SK-N-SH (cell line): ENCODE measurements around the gene TMEM184B. TPM values are rescaled to one million over a fixed set of nuclear protein-coding genes. Genes with fewer than 3 reads are reported as not detected.

ENCODE experiments used
- CTCF ChIA-PET: fragments of 300-600, 350-600 bp; formaldehyde crosslinking; extraction: SDS; loops from one replicate; lab custom pipeline; 2021; lab: Yijun Ruan, JAX
- POLR2A ChIA-PET: fragments of 350-600 bp; sonication (Branson Sonifier 250); formaldehyde crosslinking; extraction: SDS; loops from one replicate; lab custom pipeline; 2020; ENCODE audit warnings: antibody characterized with exemption, inconsistent platforms; lab: Yijun Ruan, JAX
- DNase-seq: peaks from one replicate; pipeline ENCODE4 v3.0.0; 2012
- H2AFZ ChIP-seq: fragments of 200-600 bp; sonication (generic); 2 replicates; pipeline ENCODE4 v1.8.1; 2016; ENCODE audit warnings: antibody characterized with exemption, mild to moderate bottlenecking, low read depth
- H3F3A ChIP-seq: fragments of 200-600 bp; sonication (generic); replicated peaks from 2 replicates; pipeline ENCODE3; 2016; ENCODE audit warnings: antibody characterized with exemption, mild to moderate bottlenecking; ENCODE audit not compliant: insufficient read depth
- H3K27ac ChIP-seq, 2 experiments: fragments of 200-500 bp in 1 of 2; fragments of 200-600 bp in 1 of 2; sonication (Bioruptor generic) in 1 of 2; sonication (generic), shearing (Covaris generic) in 1 of 2; 2 replicates each; pipeline versions ENCODE4 v1.5.1 to v1.6.1; 2014 to 2016; ENCODE audit warnings: low read depth in 2 of 2, inconsistent platforms in 1 of 2, low read length in 1 of 2, mild to moderate bottlenecking in 1 of 2, mixed read lengths in 1 of 2
- H3K27me3 ChIP-seq: fragments of 200-600 bp; sonication (generic), shearing (Covaris generic); 2 replicates; pipeline ENCODE4 v1.6.1; 2016; ENCODE audit warnings: mixed run types; ENCODE audit not compliant: insufficient read depth
- H3K36me3 ChIP-seq, 2 experiments: fragments of 200-500 bp in 1 of 2; fragments of 200-600 bp in 1 of 2; sonication (Bioruptor generic) in 1 of 2; sonication (generic) in 1 of 2; replicated peaks in 1 of 2; 2 replicates each; pipeline versions ENCODE3 to v1.5.1; 2014 to 2016; ENCODE audit warnings: low read length in 1 of 2, mild to moderate bottlenecking in 1 of 2; ENCODE audit not compliant: insufficient read depth in 2 of 2, control insufficient read depth in 1 of 2
- H3K4me1 ChIP-seq, 2 experiments: fragments of 200-500 bp in 1 of 2; fragments of 200-600 bp in 1 of 2; sonication (Bioruptor generic) in 1 of 2; sonication (generic), shearing (Covaris generic) in 1 of 2; 2 replicates each; pipeline versions ENCODE4 v1.5.1 to v1.6.1; 2014 to 2016; ENCODE audit warnings: low read depth in 1 of 2, low read length in 1 of 2, mixed run types in 1 of 2; ENCODE audit not compliant: insufficient read depth in 2 of 2, control insufficient read depth in 1 of 2
- H3K4me2 ChIP-seq: fragments of 200-600 bp; sonication (generic), shearing (Covaris generic); 2 replicates; pipeline ENCODE4 v1.6.1; 2017; ENCODE audit warnings: mixed run types
- H3K4me3 ChIP-seq, 2 experiments: fragments of 200-500 bp in 1 of 2; fragments of 200-600 bp in 1 of 2; sonication (Bioruptor generic) in 1 of 2; sonication (generic), shearing (Covaris generic) in 1 of 2; 2 replicates each; pipeline versions ENCODE4 v1.5.1 to v1.8.1; 2014 to 2016; ENCODE audit warnings: low read depth in 2 of 2, inconsistent platforms in 1 of 2, low read length in 1 of 2, mild to moderate bottlenecking in 1 of 2, mixed read lengths in 1 of 2, moderate library complexity in 1 of 2
- H3K79me2 ChIP-seq: fragments of 200-600 bp; sonication (generic); 2 replicates; pipeline ENCODE4 v1.8.1; 2017; ENCODE audit warnings: mild to moderate bottlenecking; ENCODE audit not compliant: insufficient read depth
- H3K9ac ChIP-seq: fragments of 200-600 bp; sonication (generic); 2 replicates; pipeline ENCODE4 v1.6.1; 2017; ENCODE audit warnings: mixed run types
- H3K9me2 ChIP-seq: fragments of 200-600 bp; sonication (generic); 2 replicates; pipeline ENCODE4 v1.6.1; 2017; ENCODE audit warnings: mixed run types
- H3K9me3 ChIP-seq: fragments of 200-600 bp; sonication (generic); 2 replicates; pipeline ENCODE4 v1.6.1; 2017; ENCODE audit warnings: mixed run types, mild to moderate bottlenecking, moderate library complexity
- H4K20me1 ChIP-seq: fragments of 200-600 bp; sonication (generic); 2 replicates; pipeline ENCODE4 v1.6.1; 2017; ENCODE audit warnings: mild to moderate bottlenecking, mixed run types; ENCODE audit not compliant: insufficient read depth
- ELF1 ChIP-seq: IDR thresholded peaks from 2 replicates; pipeline ENCODE4 v1.4.0; 2012
- EZH2phosphoT487 ChIP-seq: fragments of 200-600 bp; sonication (generic); IDR thresholded peaks from 2 replicates; pipeline ENCODE4 v1.6.1; 2017; ENCODE audit warnings: low read depth, mixed run types, mild to moderate bottlenecking, antibody characterized with exemption, moderate library complexity, borderline replicate concordance
- FOSL2 ChIP-seq: IDR thresholded peaks from 2 replicates; pipeline ENCODE4 v1.4.0; 2012; ENCODE audit warnings: low read depth, mild to moderate bottlenecking, moderate library complexity, borderline replicate concordance
- FOXM1 ChIP-seq: IDR thresholded peaks from 2 replicates; pipeline ENCODE4 v1.4.0; 2012; ENCODE audit warnings: low read depth, mild to moderate bottlenecking
- GABPA ChIP-seq: IDR thresholded peaks from 2 replicates; pipeline ENCODE4 v1.4.0; 2012; ENCODE audit warnings: low read depth, mild to moderate bottlenecking
- GATA2 ChIP-seq: sonication (generic); formaldehyde crosslinking; IDR thresholded peaks from 2 replicates; pipeline ENCODE4 v1.5.0; 2020; ENCODE audit warnings: mild to moderate bottlenecking, missing genetic modification reagents
- JUND ChIP-seq: IDR thresholded peaks from 2 replicates; pipeline ENCODE4 v1.4.0; 2012
- MEF2A ChIP-seq: IDR thresholded peaks from 2 replicates; pipeline ENCODE4 v1.4.0; 2012; ENCODE audit warnings: low read depth, borderline replicate concordance
- MXI1 ChIP-seq: IDR thresholded peaks from 2 replicates; pipeline ENCODE4 v1.6.1; 2012; ENCODE audit warnings: mild to moderate bottlenecking, low read depth, low read length, improper control_type of control experiment
- NFIC ChIP-seq: IDR thresholded peaks from 2 replicates; pipeline ENCODE4 v1.4.0; 2012; ENCODE audit warnings: borderline replicate concordance
- POLR2AphosphoS5 ChIP-seq: IDR thresholded peaks from 2 replicates; pipeline ENCODE4 v1.6.1; 2012; ENCODE audit warnings: low read depth, low read length
- RAD21 ChIP-seq: IDR thresholded peaks from 2 replicates; pipeline ENCODE4 v1.6.1; 2012; ENCODE audit warnings: mild to moderate bottlenecking, low read length
- RCOR1 ChIP-seq: fragments of 150-350 bp; IDR thresholded peaks from 2 replicates; pipeline ENCODE4 v1.6.1; 2017; ENCODE audit warnings: antibody characterized with exemption, low read length
- RFX5 ChIP-seq: IDR thresholded peaks from 2 replicates; pipeline ENCODE4 v1.6.1; 2012; ENCODE audit warnings: mild to moderate bottlenecking, improper control_type of control experiment, low read length
- RXRA ChIP-seq: IDR thresholded peaks from 2 replicates; pipeline ENCODE4 v1.4.0; 2012; ENCODE audit warnings: low read depth, mild to moderate bottlenecking, borderline replicate concordance
- TAF1 ChIP-seq: IDR thresholded peaks from 2 replicates; pipeline ENCODE4 v1.6.1; 2012; ENCODE audit warnings: low read depth, mild to moderate bottlenecking, low read length, moderate library complexity, borderline replicate concordance
- TEAD4 ChIP-seq: IDR thresholded peaks from 2 replicates; pipeline ENCODE4 v1.4.0; 2012; ENCODE audit warnings: mild to moderate bottlenecking, borderline replicate concordance; ENCODE audit not compliant: insufficient read depth
- YY1 ChIP-seq: IDR thresholded peaks from 2 replicates; pipeline ENCODE4 v1.4.0; 2012; ENCODE audit warnings: low read depth, mild to moderate bottlenecking
- WGBS: methylation state at CpG from one replicate; pipeline ENCODE4 v1.1.6; 2017; ENCODE audit warnings: low lambda C conversion rate; 5-methylcytosine and 5-hydroxymethylcytosine counted together
- polyA plus RNA-seq, 3 experiments: library from polyadenylated mRNA; depleted of rRNA; stranded (reverse); fragments of >200 nt; gene quantifications; 2 replicates each; pipeline ENCODE4 v1.2.3, GENCODE V29; 2012
- TF ChIP-seq, protein P1 (sequence below): IDR thresholded peaks from 2 replicates; pipeline ENCODE4; 2012
- TF ChIP-seq, protein P2 (sequence below): IDR thresholded peaks from 2 replicates; pipeline ENCODE4 v1.4.0; 2012; ENCODE audit warnings: low read depth
- TF ChIP-seq, protein P3 (sequence below): IDR thresholded peaks from 2 replicates; pipeline ENCODE4 v1.6.1; 2012; ENCODE audit warnings: mild to moderate bottlenecking, low read depth, low read length, moderate library complexity
- TF ChIP-seq, protein P4 (sequence below): fragments of 150-350 bp; IDR thresholded peaks from 2 replicates; pipeline ENCODE4 v1.6.1; 2016; ENCODE audit warnings: mild to moderate bottlenecking, low read depth, low read length
- TF ChIP-seq, protein P5 (sequence below): fragments of 200-600 bp; sonication (generic); IDR thresholded peaks from 2 replicates; pipeline ENCODE4 v1.6.1; 2017; ENCODE audit warnings: antibody characterized with exemption, mild to moderate bottlenecking, moderate library complexity

The TMEM184B gene
- polyA plus RNA-seq, 1 of the 3 experiments (the other 2 are of a cell fraction) = 25.3 TPM

DNA sequence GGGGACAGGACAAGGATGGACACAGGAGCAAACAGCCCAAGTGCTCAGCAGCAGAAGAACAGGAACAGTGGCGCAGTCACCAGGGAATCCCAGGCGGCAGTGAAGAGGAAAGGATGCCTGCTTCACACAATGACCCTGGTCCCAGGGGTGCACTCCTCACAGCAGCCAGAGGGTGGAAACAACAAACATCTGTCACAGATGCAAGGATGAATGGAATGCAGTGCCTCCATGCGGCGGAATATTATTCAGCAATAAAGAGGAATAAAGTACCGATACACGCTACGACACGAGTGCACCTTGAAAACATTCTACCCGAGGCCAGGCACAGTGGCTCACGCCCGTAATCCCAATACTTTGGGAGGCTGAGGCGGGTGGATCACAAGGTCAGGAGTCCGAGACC lies 31.7 kb upstream of the TMEM184B start:
- Histone ChIP-seq H3K9me3 (no peaks in the 10 kb centered on the region), H3K27ac (no peak overlapping the region), H4K20me1 (peaks cover 65% of the 10 kb centered on the region), H3K9ac (no peak overlapping the region), H3F3A (no peaks in the 10 kb centered on the region), H3K9me2 (no peaks in the 10 kb centered on the region), H3K4me2 (no peak overlapping the region), H3K27me3 (no peaks in the 10 kb centered on the region), H3K4me1 (no peaks in the 10 kb centered on the region; a peak in 1 of 4 replicates), H3K36me3 (peaks cover 0 to 17% of the 10 kb centered on the region in 2 experiments), H2AFZ (no peak overlapping the region), H3K4me3 (no peak overlapping the region), H3K79me2 (peaks cover 82% of the 10 kb centered on the region)
- DNase-seq = no peak
- ChIA-PET POLR2A (no interaction called here), CTCF (no interaction called here)
- 97% methylated on average over 9 of the region's 13 CpGs for WGBS
- TF ChIP-seq ELF1 (no peak), NFIC (no peak), GATA2 (no peak), MXI1 (no peak), RCOR1 (no peak), MEF2A (no peak), TAF1 (no peak), FOSL2 (no peak), RFX5 (no peak), TEAD4 (no peak), RXRA (no peak), EZH2phosphoT487 (no peak), RAD21 (no peak), GABPA (no peak), JUND (no peak), POLR2AphosphoS5 (no peak), YY1 (no peak)
- TF ChIP-seq, protein P1, sequence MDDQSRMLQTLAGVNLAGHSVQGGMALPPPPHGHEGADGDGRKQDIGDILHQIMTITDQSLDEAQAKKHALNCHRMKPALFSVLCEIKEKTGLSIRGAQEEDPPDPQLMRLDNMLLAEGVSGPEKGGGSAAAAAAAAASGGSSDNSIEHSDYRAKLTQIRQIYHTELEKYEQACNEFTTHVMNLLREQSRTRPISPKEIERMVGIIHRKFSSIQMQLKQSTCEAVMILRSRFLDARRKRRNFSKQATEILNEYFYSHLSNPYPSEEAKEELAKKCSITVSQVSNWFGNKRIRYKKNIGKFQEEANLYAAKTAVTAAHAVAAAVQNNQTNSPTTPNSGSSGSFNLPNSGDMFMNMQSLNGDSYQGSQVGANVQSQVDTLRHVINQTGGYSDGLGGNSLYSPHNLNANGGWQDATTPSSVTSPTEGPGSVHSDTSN = no peak

DNA sequence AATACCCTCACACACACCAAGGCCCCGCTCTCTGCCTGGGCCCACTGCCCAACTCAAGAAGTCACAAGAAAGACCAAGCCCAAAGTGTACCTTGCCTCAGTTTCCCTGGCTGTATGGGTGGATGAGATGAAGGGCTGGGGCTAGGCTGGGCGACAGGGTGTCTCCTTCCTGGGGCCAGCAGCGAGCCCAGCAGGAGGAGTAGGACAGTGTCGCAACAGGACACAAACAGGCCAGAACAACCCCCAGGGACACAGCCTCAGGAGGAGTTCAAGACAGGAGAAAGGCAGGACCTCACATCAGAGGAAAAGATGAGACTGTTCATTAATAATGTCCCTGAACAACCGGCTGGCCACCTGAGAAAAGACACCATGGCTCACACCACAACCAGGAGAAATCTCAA lies 31.2 kb upstream of the TMEM184B start:
- Histone ChIP-seq H3K36me3 (peaks cover 0 to 21% of the 10 kb centered on the region in 2 experiments), H3K4me1 (no peaks in the 10 kb centered on the region; a peak in 1 of 4 replicates), H3K9ac (no peak overlapping the region), H3K4me3 (no peak overlapping the region), H3K27ac (no peak overlapping the region), H3K79me2 (peaks cover 77% of the 10 kb centered on the region), H3K9me2 (no peaks in the 10 kb centered on the region), H4K20me1 (peaks cover 63% of the 10 kb centered on the region)
- POLR2A ChIA-PET = no interaction called here
- WGBS = 97% methylated on average over 4 of the region's 5 CpGs
- no peak for TF ChIP-seq JUND
- no peak for TF ChIP-seq YY1
- no peak for TF ChIP-seq POLR2AphosphoS5
- TF ChIP-seq RAD21 = no peak
- TF ChIP-seq GABPA = no peak
- no peak for TF ChIP-seq MXI1
- TF ChIP-seq, protein P2, sequence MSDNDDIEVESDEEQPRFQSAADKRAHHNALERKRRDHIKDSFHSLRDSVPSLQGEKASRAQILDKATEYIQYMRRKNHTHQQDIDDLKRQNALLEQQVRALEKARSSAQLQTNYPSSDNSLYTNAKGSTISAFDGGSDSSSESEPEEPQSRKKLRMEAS = no peak
- TF ChIP-seq, protein P3, sequence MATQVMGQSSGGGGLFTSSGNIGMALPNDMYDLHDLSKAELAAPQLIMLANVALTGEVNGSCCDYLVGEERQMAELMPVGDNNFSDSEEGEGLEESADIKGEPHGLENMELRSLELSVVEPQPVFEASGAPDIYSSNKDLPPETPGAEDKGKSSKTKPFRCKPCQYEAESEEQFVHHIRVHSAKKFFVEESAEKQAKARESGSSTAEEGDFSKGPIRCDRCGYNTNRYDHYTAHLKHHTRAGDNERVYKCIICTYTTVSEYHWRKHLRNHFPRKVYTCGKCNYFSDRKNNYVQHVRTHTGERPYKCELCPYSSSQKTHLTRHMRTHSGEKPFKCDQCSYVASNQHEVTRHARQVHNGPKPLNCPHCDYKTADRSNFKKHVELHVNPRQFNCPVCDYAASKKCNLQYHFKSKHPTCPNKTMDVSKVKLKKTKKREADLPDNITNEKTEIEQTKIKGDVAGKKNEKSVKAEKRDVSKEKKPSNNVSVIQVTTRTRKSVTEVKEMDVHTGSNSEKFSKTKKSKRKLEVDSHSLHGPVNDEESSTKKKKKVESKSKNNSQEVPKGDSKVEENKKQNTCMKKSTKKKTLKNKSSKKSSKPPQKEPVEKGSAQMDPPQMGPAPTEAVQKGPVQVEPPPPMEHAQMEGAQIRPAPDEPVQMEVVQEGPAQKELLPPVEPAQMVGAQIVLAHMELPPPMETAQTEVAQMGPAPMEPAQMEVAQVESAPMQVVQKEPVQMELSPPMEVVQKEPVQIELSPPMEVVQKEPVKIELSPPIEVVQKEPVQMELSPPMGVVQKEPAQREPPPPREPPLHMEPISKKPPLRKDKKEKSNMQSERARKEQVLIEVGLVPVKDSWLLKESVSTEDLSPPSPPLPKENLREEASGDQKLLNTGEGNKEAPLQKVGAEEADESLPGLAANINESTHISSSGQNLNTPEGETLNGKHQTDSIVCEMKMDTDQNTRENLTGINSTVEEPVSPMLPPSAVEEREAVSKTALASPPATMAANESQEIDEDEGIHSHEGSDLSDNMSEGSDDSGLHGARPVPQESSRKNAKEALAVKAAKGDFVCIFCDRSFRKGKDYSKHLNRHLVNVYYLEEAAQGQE = no peak
- TF ChIP-seq, protein P4, sequence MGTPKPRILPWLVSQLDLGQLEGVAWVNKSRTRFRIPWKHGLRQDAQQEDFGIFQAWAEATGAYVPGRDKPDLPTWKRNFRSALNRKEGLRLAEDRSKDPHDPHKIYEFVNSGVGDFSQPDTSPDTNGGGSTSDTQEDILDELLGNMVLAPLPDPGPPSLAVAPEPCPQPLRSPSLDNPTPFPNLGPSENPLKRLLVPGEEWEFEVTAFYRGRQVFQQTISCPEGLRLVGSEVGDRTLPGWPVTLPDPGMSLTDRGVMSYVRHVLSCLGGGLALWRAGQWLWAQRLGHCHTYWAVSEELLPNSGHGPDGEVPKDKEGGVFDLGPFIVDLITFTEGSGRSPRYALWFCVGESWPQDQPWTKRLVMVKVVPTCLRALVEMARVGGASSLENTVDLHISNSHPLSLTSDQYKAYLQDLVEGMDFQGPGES = no peak
- TF ChIP-seq, protein P5, sequence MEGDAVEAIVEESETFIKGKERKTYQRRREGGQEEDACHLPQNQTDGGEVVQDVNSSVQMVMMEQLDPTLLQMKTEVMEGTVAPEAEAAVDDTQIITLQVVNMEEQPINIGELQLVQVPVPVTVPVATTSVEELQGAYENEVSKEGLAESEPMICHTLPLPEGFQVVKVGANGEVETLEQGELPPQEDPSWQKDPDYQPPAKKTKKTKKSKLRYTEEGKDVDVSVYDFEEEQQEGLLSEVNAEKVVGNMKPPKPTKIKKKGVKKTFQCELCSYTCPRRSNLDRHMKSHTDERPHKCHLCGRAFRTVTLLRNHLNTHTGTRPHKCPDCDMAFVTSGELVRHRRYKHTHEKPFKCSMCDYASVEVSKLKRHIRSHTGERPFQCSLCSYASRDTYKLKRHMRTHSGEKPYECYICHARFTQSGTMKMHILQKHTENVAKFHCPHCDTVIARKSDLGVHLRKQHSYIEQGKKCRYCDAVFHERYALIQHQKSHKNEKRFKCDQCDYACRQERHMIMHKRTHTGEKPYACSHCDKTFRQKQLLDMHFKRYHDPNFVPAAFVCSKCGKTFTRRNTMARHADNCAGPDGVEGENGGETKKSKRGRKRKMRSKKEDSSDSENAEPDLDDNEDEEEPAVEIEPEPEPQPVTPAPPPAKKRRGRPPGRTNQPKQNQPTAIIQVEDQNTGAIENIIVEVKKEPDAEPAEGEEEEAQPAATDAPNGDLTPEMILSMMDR = no peak
- TF ChIP-seq FOXM1 = no peak
- no peak for TF ChIP-seq RCOR1
- TF ChIP-seq, all 33 proteins: peak for 0
- no peak overlapping the region for H3K4me2 ChIP-seq
- CTCF ChIA-PET = no interaction called here
- H3F3A ChIP-seq = no peaks in the 10 kb centered on the region
- H3K27me3 ChIP-seq = no peaks in the 10 kb centered on the region
- H3K9me3 ChIP-seq = no peaks in the 10 kb centered on the region
- H2AFZ ChIP-seq = no peak overlapping the region
- no peak for DNase-seq
